K562 (cell line): Measurements from ENCODE around the gene PSME4. TPM values are rescaled to one million over a fixed set of nuclear protein-coding genes. Genes with fewer than 3 reads are reported as not detected.

Experiments used
- ATAC-seq: fragments of 200-7000 bp; cut with Tn5 transposase; 3 replicates; pipeline ENCODE4 v1.9.1; 2020; ENCODE audit warnings: moderate library complexity
- BruUV-seq: library from RNA; stranded (reverse); fragments of 400-500 nt; replicated peaks from 2 replicates; lab custom pipeline; 2021; lab: Mats Ljungman, UMichigan
- CTCF ChIA-PET: fragments of 300-600 bp; formaldehyde crosslinking; extraction: SDS; loops from one replicate; lab custom pipeline; 2021; ENCODE audit warnings: low intra/inter-chr PET ratio; lab: Yijun Ruan, JAX
- POLR2A ChIA-PET: fragments of 300-600, 350-650 bp; sonication (Branson Sonifier 250); formaldehyde crosslinking; extraction: SDS; loops from one replicate; lab custom pipeline; 2021; ENCODE audit warnings: antibody characterized with exemption, inconsistent platforms; lab: Yijun Ruan, JAX
- DNase-seq, 4 experiments: peaks; one replicate each; pipeline versions ENCODE4 v3.0.0 to v3.0.0-alpha.2; 2011 to 2018; ENCODE audit warnings: low spot score in 3 of 4, mixed read lengths in 3 of 4; ENCODE audit errors: extremely low read depth in 1 of 4
- FAIRE-seq: peaks from 2 replicates; lab custom pipeline; 2011; peaks lifted over from hg19 to GRCh38; lab: Jason Lieb, UNC
- H2AFZ ChIP-seq: 2 replicates; pipeline ENCODE4 v1.6.0; 2011; ENCODE audit warnings: low read depth, low read length, control low read depth, inconsistent platforms
- H3K27ac ChIP-seq: fragments of 200-600 bp; 3 replicates; pipeline ENCODE4 v1.8.0; 2011; ENCODE audit warnings: low read depth, mild to moderate bottlenecking, control low read depth, inconsistent platforms, low read length, moderate library complexity, mixed read lengths; ENCODE audit errors: extremely low read depth
- H3K27me3 ChIP-seq, 2 experiments: fragments of 300-600 bp in 1 of 2; 2 replicates in 1 of 2; 3 replicates in 1 of 2; pipeline versions ENCODE4 v1.6.0 to v1.8.0; 2011; ENCODE audit warnings: inconsistent platforms in 2 of 2, low read length in 2 of 2, mild to moderate bottlenecking in 1 of 2, mixed read lengths in 1 of 2, moderate library complexity in 1 of 2; ENCODE audit not compliant: control insufficient read depth in 2 of 2, insufficient read depth in 2 of 2
- H3K36me3 ChIP-seq: fragments of 300-600 bp; 3 replicates; pipeline ENCODE4 v1.8.0; 2011; ENCODE audit warnings: mild to moderate bottlenecking, low read length, inconsistent platforms; ENCODE audit not compliant: control insufficient read depth, insufficient read depth
- H3K4me1 ChIP-seq, 2 experiments: fragments of 200-600 bp in 1 of 2; replicated peaks in 1 of 2; 2 replicates in 1 of 2; 3 replicates in 1 of 2; pipeline versions ENCODE4 v1.5.1 to v1.8.0; 2011; ENCODE audit warnings: inconsistent platforms in 2 of 2, low read length in 2 of 2, mild to moderate bottlenecking in 1 of 2, mixed read lengths in 1 of 2, moderate library complexity in 1 of 2; ENCODE audit not compliant: control insufficient read depth in 2 of 2, insufficient read depth in 2 of 2
- H3K4me2 ChIP-seq: 2 replicates; pipeline ENCODE4 v1.6.1; 2011; ENCODE audit warnings: low read length, control low read depth, inconsistent platforms, mixed read lengths; ENCODE audit not compliant: insufficient read depth
- H3K4me3 ChIP-seq: fragments of 200-600 bp; sonication (generic), shearing (Covaris generic); 2 replicates; pipeline ENCODE4 v1.5.1; 2016; ENCODE audit warnings: control low read depth, inconsistent platforms
- H3K79me2 ChIP-seq: fragments of 200-600 bp; 3 replicates; pipeline ENCODE4 v1.8.0; 2011; ENCODE audit warnings: low read length, inconsistent platforms; ENCODE audit not compliant: control insufficient read depth, insufficient read depth
- H3K9ac ChIP-seq, 2 experiments: 2 replicates each; pipeline versions ENCODE4 v1.6.0 to v1.6.1; 2011; ENCODE audit warnings: low read depth in 2 of 2, low read length in 2 of 2, control low read depth in 1 of 2, inconsistent platforms in 1 of 2, mild to moderate bottlenecking in 1 of 2, mixed read lengths in 1 of 2; ENCODE audit not compliant: insufficient read depth in 1 of 2
- H3K9me1 ChIP-seq: one replicate; pipeline ENCODE4 v1.6.0; 2011; ENCODE audit warnings: inconsistent platforms, mild to moderate bottlenecking, low read length, moderate library complexity; ENCODE audit not compliant: control insufficient read depth, insufficient read depth
- H3K9me3 ChIP-seq: replicated peaks from 2 replicates; pipeline ENCODE4 v1.5.1; 2011; ENCODE audit warnings: low read depth, low read length, inconsistent platforms; ENCODE audit not compliant: control insufficient read depth, insufficient read depth
- H4K20me1 ChIP-seq: replicated peaks from 2 replicates; pipeline ENCODE4 v1.6.1; 2011; ENCODE audit warnings: low read length, inconsistent platforms, mixed read lengths; ENCODE audit not compliant: control insufficient read depth, insufficient read depth
- BDP1 ChIP-seq: IDR thresholded peaks from 3 replicates; pipeline ENCODE4 v1.6.1; 2011; ENCODE audit not compliant: insufficient read length, insufficient read depth
- BRD9 ChIP-seq: fragments of 450-650 bp; IDR thresholded peaks from 2 replicates; pipeline ENCODE4 v1.6.1; 2018; ENCODE audit warnings: low read depth; ENCODE audit not compliant: partially characterized antibody
- GTF2A2 ChIP-seq: IDR thresholded peaks from 2 replicates; pipeline ENCODE4 v1.6.1; 2016; ENCODE audit warnings: mild to moderate bottlenecking, missing genetic modification characterization, missing compliant biosample characterization
- HDAC8 ChIP-seq: fragments of 450-650 bp; IDR thresholded peaks from 2 replicates; pipeline ENCODE4 v1.6.1; 2016; ENCODE audit warnings: mild to moderate bottlenecking, missing genetic modification characterization, moderate library complexity, missing compliant biosample characterization
- RFX7 ChIP-seq: fragments of 250-450 bp; sonication (Bioruptor Pico); IDR thresholded peaks from 2 replicates; pipeline ENCODE4 v1.5.1; 2021; ENCODE audit warnings: mild to moderate bottlenecking
- TGIF2 ChIP-seq: sonication (generic); formaldehyde crosslinking; IDR thresholded peaks from 2 replicates; pipeline ENCODE4 v1.8.1; 2022; ENCODE audit warnings: mild to moderate bottlenecking, missing genetic modification reagents, moderate library complexity
- WHSC1 ChIP-seq: IDR thresholded peaks from one replicate; pipeline ENCODE4 v1.6.1; 2012; ENCODE audit warnings: low read length, control low read depth, inconsistent platforms
- ZNF133 ChIP-seq: fragments of 250-450 bp; sonication (Bioruptor Pico); IDR thresholded peaks from 2 replicates; pipeline ENCODE4 v1.4.0; 2020; ENCODE audit warnings: mild to moderate bottlenecking
- ZNF311 ChIP-seq: fragments of 250-450 bp; sonication (Bioruptor Pico); IDR thresholded peaks from 2 replicates; pipeline ENCODE4 v1.4.0; 2020; ENCODE audit warnings: mild to moderate bottlenecking, moderate library complexity
- ZNF717 ChIP-seq: fragments of 250-450 bp; sonication (Bioruptor Pico); IDR thresholded peaks from 2 replicates; pipeline ENCODE4 v1.5.0; 2021
- WGBS: fragments of 100-300 bp; shearing (Covaris generic); methylation state at CpG from one replicate; pipeline ENCODE4 v1.1.6; 2016; ENCODE audit warnings: low coverage, mixed read lengths; ENCODE audit not compliant: insufficient coverage; ENCODE audit errors: missing lambda C conversion rate; 5-methylcytosine and 5-hydroxymethylcytosine counted together
- in situ Hi-C: fragments of 300-500 bp; cut with MboI; formaldehyde crosslinking; loops from 4 replicates; pipeline ENCODE4 v1.15.0; 2018; ENCODE audit warnings: inconsistent platforms, mixed read lengths
- intact Hi-C: fragments of 100-400 bp; cut with micrococcal nuclease; formaldehyde crosslinking; loops from 2 replicates; pipeline ENCODE4 v1.14.2; 2022
- polyA plus RNA-seq, 8 experiments: library from polyadenylated mRNA; depleted of rRNA in 4 of 8; stranded (reverse) in 5 of 8; unstranded in 3 of 8; fragments of >200 nt; fragmentation: Nextera tagmentation in 2 of 8; fragmentation: Illumina TruSeq in 1 of 8; extraction: Ambion mirVana in 2 of 8; extraction: Trizol in 1 of 8; gene quantifications; 2 replicates each; pipeline versions ENCODE4 v1.2.1 to v1.2.3, GENCODE V29; 2011 to 2014; ENCODE audit warnings: inconsistent platforms in 1 of 8, missing spikeins in 1 of 8
- total RNA-seq, 7 experiments: library from RNA; depleted of rRNA in 6 of 7; stranded (reverse); fragments of >200 nt in 6 of 7; fragmentation: Illumina TruSeq in 2 of 7; extraction: Trizol in 2 of 7; gene quantifications; 2 replicates each; pipeline versions ENCODE4 v1.2.1 to v1.2.3, GENCODE V29; 2011 to 2021; ENCODE audit warnings: low replicate concordance in 1 of 7

The PSME4 gene
- total and polyA plus RNA-seq, 9 of the 15 experiments (the other 6 are each of a cell fraction or from before 2014, with no cell fraction given), result 24.3 to 77.8 (median 40.5) TPM

DNA sequence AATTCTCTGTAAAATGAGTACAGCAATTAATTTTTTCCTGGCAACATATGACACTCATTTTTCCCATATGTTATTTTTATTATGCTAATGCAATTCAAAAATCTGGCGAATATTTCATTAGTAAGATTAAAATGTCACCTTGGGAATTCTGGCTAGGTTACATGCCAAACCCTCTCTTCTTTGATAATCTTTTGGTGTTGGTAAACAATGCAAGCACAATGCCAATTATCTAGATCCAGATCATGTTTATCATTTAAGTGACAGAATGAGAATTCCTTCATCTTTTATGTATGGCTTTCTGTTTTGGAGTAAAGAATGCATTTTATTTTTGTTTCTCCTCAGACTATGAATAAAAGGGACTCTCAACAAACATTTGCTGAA, 144.8 kb downstream of the PSME4 start:
- DNase-seq (no peak), FAIRE-seq (no peak), ATAC-seq (no peak)
- intact Hi-C loops (loop anchor here (10.0 kb wide), 2 partner anchors 231 to 401 kb away; no protein-coding TSS in a partner anchor), in situ Hi-C loops (no loop called here)
- Histone ChIP-seq H3K27me3 (no peaks in the 10 kb centered on the region), H3K79me2 (no peaks in the 10 kb centered on the region), H3K4me2 (no peak overlapping the region), H3K9ac (no peak overlapping the region), H3K36me3 (no peaks in the 10 kb centered on the region), H3K4me1 (no peaks in the 10 kb centered on the region), H3K9me1 (no peaks in the 10 kb centered on the region), H2AFZ (no peak overlapping the region), H3K4me3 (no peak overlapping the region), H3K9me3 (no peaks in the 10 kb centered on the region), H4K20me1 (no peaks in the 10 kb centered on the region), H3K27ac (no peak overlapping the region)
- TF ChIP-seq BRD9 (no peak), ZNF717 (no peak), ZNF311 (CRISPR knock-in tag) (no peak), RFX7 (no peak), WHSC1 (no peak), HDAC8 (tag) (no peak), BDP1 (no peak), ZNF133 (CRISPR knock-in tag) (no peak), GTF2A2 (tag) (no peak), TGIF2 (CRISPR knock-in tag) (no peak)
- ChIA-PET CTCF (no interaction called here), POLR2A (no interaction called here)
- BruUV-seq, result no TSS peak
- WGBS, result 10% methylated on average over 1 of the region's 1 CpG
